HFFc6 (cell line): ENCODE data around the gene GNB1L. TPM values are rescaled to one million over a fixed set of nuclear protein-coding genes. Genes with fewer than 3 reads are reported as not detected.

ENCODE experiments used
- DNase-seq: peaks from one replicate; pipeline ENCODE4 v3.0.0-alpha.2; 2018
- H3K27ac Mint-ChIP-seq: 2 replicates; pipeline ENCODE4 v1.8.0; 2020; ENCODE audit warnings: mild to moderate bottlenecking, mixed read lengths
- H3K27me3 Mint-ChIP-seq: 2 replicates; pipeline ENCODE4 v1.8.0; 2021; ENCODE audit warnings: mild to moderate bottlenecking, moderate library complexity, mixed read lengths; ENCODE audit not compliant: insufficient read depth
- H3K36me3 Mint-ChIP-seq: 2 replicates; pipeline ENCODE4 v1.8.0; 2021; ENCODE audit warnings: low read depth, mixed read lengths
- H3K4me1 Mint-ChIP-seq: 2 replicates; pipeline ENCODE4 v1.8.0; 2020; ENCODE audit warnings: low read depth, mixed read lengths
- H3K4me3 Mint-ChIP-seq: 2 replicates; pipeline ENCODE4 v1.8.0; 2020; ENCODE audit warnings: mild to moderate bottlenecking, moderate library complexity, mixed read lengths
- H3K9me3 Mint-ChIP-seq: 2 replicates; pipeline ENCODE4 v1.8.0; 2020; ENCODE audit warnings: mild to moderate bottlenecking, mixed read lengths
- CTCF ChIP-seq: fragments of 200-600 bp; sonication (generic); IDR thresholded peaks from 2 replicates; pipeline ENCODE4 v1.5.0; 2021; ENCODE audit warnings: antibody characterized with exemption, mild to moderate bottlenecking
- total RNA-seq, 6 experiments: library from RNA; stranded (reverse); fragmentation: NEBNext Ultra II Directional; extraction: Animal tissue kit (Norgen Biotek cat#: 25700); gene quantifications; 2 replicates in 1 of 6; 3 replicates in 5 of 6; pipeline ENCODE4 v1.2.3, GENCODE V29; 2021

GNB1L gene
- total RNA-seq, 6 experiments from 2014 or later: 6.6 to 9.6 (median 7.6) TPM

- no peaks in the 10 kb centered on the region for H3K27me3 Mint-ChIP-seq
- H3K9me3 Mint-ChIP-seq: no peaks in the 10 kb centered on the region
- DNase-seq: no peak
- H3K36me3 Mint-ChIP-seq: no peaks in the 10 kb centered on the region
- H3K4me1 Mint-ChIP-seq: no peaks in the 10 kb centered on the region
- TF ChIP-seq CTCF: no peak
- H3K4me3 Mint-ChIP-seq: no peak overlapping the region
- H3K27ac Mint-ChIP-seq: no peak overlapping the region
These were observed 35.3 kb downstream of the GNB1L start for GRCh38 chr22:19819208-19819910.

- Mint-ChIP-seq H3K36me3 (no peaks in the 10 kb centered on the region), H3K27ac (no peak overlapping the region), H3K4me1 (no peaks in the 10 kb centered on the region), H3K27me3 (no peaks in the 10 kb centered on the region), H3K9me3 (no peaks in the 10 kb centered on the region), H3K4me3 (no peak overlapping the region)
- TF ChIP-seq CTCF: no peak
- DNase-seq: no peak
These were observed 36.1 kb downstream of the GNB1L start for GRCh38 chr22:19818324-19819207.

GRCh38 chr22:19816372-19817119 is 38.1 kb downstream of the GNB1L start:
- TF ChIP-seq CTCF: no peak
- Mint-ChIP-seq H3K36me3 (no peaks in the 10 kb centered on the region), H3K27me3 (no peaks in the 10 kb centered on the region; the same call in none of the 2 replicates), H3K4me1 (no peaks in the 10 kb centered on the region), H3K27ac (no peak overlapping the region), H3K4me3 (no peak overlapping the region), H3K9me3 (no peaks in the 10 kb centered on the region)
- DNase-seq: no peak

GRCh38 chr22:19815823-19816290 is 38.8 kb downstream of the GNB1L start:
- Mint-ChIP-seq H3K9me3 (no peaks in the 10 kb centered on the region), H3K36me3 (no peaks in the 10 kb centered on the region), H3K27ac (no peak overlapping the region), H3K4me3 (no peak overlapping the region), H3K27me3 (no peaks in the 10 kb centered on the region; the same call in none of the 2 replicates), H3K4me1 (no peaks in the 10 kb centered on the region)
- no peak for TF ChIP-seq CTCF
- DNase-seq: no peak

- Mint-ChIP-seq H3K27ac (no peak overlapping the region), H3K36me3 (no peaks in the 10 kb centered on the region), H3K4me3 (no peak overlapping the region), H3K9me3 (no peaks in the 10 kb centered on the region), H3K27me3 (no peaks in the 10 kb centered on the region; the same call in none of the 2 replicates), H3K4me1 (no peaks in the 10 kb centered on the region)
- TF ChIP-seq CTCF: no peak
- no peak for DNase-seq
These were observed 39.4 kb downstream of the GNB1L start for GRCh38 chr22:19815093-19815822.
